ENCODE data around the gene HESX1.

DNA sequence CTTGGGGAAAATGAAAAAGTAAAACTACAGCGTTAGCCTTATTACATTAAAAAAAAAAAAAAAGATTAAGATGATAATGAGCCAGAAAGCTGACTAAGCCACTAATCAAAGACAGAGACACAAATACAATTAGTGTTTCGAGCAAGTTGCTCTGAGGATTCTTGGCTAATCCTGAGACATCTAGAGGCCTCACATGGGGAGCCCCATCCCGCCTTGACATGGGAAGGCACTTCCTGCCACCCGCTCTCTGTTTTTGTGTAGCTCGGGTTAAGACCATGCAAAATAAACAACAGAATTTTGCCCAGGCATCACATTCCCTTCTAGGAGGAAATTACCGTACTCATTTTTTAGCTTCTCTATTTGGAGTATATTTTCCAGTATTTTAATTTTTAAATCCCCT is 15.3 kb downstream of the HESX1 start:
- TF ChIP-seq, protein P1, sequence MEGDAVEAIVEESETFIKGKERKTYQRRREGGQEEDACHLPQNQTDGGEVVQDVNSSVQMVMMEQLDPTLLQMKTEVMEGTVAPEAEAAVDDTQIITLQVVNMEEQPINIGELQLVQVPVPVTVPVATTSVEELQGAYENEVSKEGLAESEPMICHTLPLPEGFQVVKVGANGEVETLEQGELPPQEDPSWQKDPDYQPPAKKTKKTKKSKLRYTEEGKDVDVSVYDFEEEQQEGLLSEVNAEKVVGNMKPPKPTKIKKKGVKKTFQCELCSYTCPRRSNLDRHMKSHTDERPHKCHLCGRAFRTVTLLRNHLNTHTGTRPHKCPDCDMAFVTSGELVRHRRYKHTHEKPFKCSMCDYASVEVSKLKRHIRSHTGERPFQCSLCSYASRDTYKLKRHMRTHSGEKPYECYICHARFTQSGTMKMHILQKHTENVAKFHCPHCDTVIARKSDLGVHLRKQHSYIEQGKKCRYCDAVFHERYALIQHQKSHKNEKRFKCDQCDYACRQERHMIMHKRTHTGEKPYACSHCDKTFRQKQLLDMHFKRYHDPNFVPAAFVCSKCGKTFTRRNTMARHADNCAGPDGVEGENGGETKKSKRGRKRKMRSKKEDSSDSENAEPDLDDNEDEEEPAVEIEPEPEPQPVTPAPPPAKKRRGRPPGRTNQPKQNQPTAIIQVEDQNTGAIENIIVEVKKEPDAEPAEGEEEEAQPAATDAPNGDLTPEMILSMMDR (conservative IDR thresholded peaks at IDR 0.05; ENCODE audit: low read depth in 2 of 2), result no peak
- TF ChIP-seq EZH2phosphoT487 (IDR thresholded peaks at IDR 0.05; ENCODE audit: unreplicated experiment) (no peak), EZH2 (IDR thresholded peaks at IDR 0.05; ENCODE audit: low read depth, unreplicated experiment) (no peak), POLR2AphosphoS5 (IDR thresholded peaks at IDR 0.05; ENCODE audit: low read depth) (no peak), JUNB (IDR thresholded peaks at IDR 0.05; ENCODE audit: unreplicated experiment) (no peak), STAT1 (IDR thresholded peaks at IDR 0.05; ENCODE audit: unreplicated experiment) (no peak), ZNF114 (CRISPR knock-in tag; IDR thresholded peaks at IDR 0.05) (no peak)
- TF ChIP-seq, protein P2, sequence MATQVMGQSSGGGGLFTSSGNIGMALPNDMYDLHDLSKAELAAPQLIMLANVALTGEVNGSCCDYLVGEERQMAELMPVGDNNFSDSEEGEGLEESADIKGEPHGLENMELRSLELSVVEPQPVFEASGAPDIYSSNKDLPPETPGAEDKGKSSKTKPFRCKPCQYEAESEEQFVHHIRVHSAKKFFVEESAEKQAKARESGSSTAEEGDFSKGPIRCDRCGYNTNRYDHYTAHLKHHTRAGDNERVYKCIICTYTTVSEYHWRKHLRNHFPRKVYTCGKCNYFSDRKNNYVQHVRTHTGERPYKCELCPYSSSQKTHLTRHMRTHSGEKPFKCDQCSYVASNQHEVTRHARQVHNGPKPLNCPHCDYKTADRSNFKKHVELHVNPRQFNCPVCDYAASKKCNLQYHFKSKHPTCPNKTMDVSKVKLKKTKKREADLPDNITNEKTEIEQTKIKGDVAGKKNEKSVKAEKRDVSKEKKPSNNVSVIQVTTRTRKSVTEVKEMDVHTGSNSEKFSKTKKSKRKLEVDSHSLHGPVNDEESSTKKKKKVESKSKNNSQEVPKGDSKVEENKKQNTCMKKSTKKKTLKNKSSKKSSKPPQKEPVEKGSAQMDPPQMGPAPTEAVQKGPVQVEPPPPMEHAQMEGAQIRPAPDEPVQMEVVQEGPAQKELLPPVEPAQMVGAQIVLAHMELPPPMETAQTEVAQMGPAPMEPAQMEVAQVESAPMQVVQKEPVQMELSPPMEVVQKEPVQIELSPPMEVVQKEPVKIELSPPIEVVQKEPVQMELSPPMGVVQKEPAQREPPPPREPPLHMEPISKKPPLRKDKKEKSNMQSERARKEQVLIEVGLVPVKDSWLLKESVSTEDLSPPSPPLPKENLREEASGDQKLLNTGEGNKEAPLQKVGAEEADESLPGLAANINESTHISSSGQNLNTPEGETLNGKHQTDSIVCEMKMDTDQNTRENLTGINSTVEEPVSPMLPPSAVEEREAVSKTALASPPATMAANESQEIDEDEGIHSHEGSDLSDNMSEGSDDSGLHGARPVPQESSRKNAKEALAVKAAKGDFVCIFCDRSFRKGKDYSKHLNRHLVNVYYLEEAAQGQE (IDR thresholded peaks at IDR 0.05; ENCODE audit: unreplicated experiment), result no peak

Measured in GM23338 (cell line).